ENCODE data around the gene CPO.

The CPO gene

GRCh38 chr2:206974551-206974950 is 35.2 kb downstream of the CPO start:
- DNase-seq = no peak

GRCh38 chr2:206978746-206979145 is 39.4 kb downstream of the CPO start:
- no peak for DNase-seq

- no peak for DNase-seq
Observed at GRCh38 chr2:206979365-206979764, 40.0 kb downstream of the CPO start.

GRCh38 chr2:206979922-206980321 is 40.6 kb downstream of the CPO start:
- DNase-seq = no peak

GRCh38 chr2:206980413-206980812 is 41.1 kb downstream of the CPO start:
- DNase-seq = no peak

- no peak for DNase-seq
Observed at GRCh38 chr2:206981086-206981674, 41.9 kb downstream of the CPO start.

- no peak for DNase-seq
Observed at GRCh38 chr2:206981739-206982340, 42.5 kb downstream of the CPO start.

- DNase-seq = no peak
Observed at GRCh38 chr2:206982360-206982955, 43.1 kb downstream of the CPO start.

GRCh38 chr2:206983161-206983859 is 44.0 kb downstream of the CPO start:
- DNase-seq = no peak

- DNase-seq = no peak
Observed at GRCh38 chr2:206984206-206984605, 44.9 kb downstream of the CPO start.

- no peak for DNase-seq
Observed at GRCh38 chr2:206986943-206987342, 47.6 kb downstream of the CPO start.

GRCh38 chr2:206987810-206988209 is 48.5 kb downstream of the CPO start:
- no peak for DNase-seq

GRCh38 chr2:206988884-206989283 is 49.6 kb downstream of the CPO start:
- DNase-seq = no peak

GRCh38 chr2:206989311-206989710 is 50.0 kb downstream of the CPO start:
- DNase-seq = no peak

- no peak for DNase-seq
Observed at GRCh38 chr2:206990360-206990759, 51.0 kb downstream of the CPO start.

GRCh38 chr2:206991070-206991469 is 51.8 kb downstream of the CPO start:
- DNase-seq = no peak

- DNase-seq = no peak
Observed at GRCh38 chr2:206993396-206993911, 54.1 kb downstream of the CPO start.

- DNase-seq = no peak
Observed at GRCh38 chr2:206993964-206994363, 54.6 kb downstream of the CPO start.

GRCh38 chr2:206996556-206997065 is 57.3 kb downstream of the CPO start:
- no peak for DNase-seq

GRCh38 chr2:207008105-207008990 is 69.0 kb downstream of the CPO start:
- no peak for DNase-seq

- no peak for DNase-seq
Observed at GRCh38 chr2:207012461-207012860, 73.1 kb downstream of the CPO start.

- DNase-seq = no peak
Observed at GRCh38 chr2:207014424-207014823, 75.1 kb downstream of the CPO start.

GRCh38 chr2:207015901-207016300 is 76.6 kb downstream of the CPO start:
- DNase-seq = no peak
